GM21529 (cell line): ENCODE measurements around the gene ACAA1.
"Not testable (repeated sequence)": the region's sequence is repeated elsewhere in the genome, so short reads cannot be mapped to it uniquely, and the experiment has no call there.

Source experiments
- ATAC-seq: cut with Tn5 transposase; IDR thresholded peaks from one replicate; pipeline ENCODE4 v1.9.1; 2021; ENCODE audit not compliant: unreplicated experiment

ACAA1 gene

GRCh38 chr3:38107911-38108648 lies 28.8 kb downstream of the ACAA1 start:
- no peak for ATAC-seq

GRCh38 chr3:38105525-38105924 lies 31.4 kb downstream of the ACAA1 start:
- no peak for ATAC-seq

GRCh38 chr3:38102444-38102814 lies 34.5 kb downstream of the ACAA1 start:
- no peak for ATAC-seq

GRCh38 chr3:38101811-38102443 lies 35.0 kb downstream of the ACAA1 start:
- no peak for ATAC-seq

- no peak for ATAC-seq
Observed at GRCh38 chr3:38100498-38100897, 36.4 kb downstream of the ACAA1 start.

GRCh38 chr3:38099518-38099917 lies 37.4 kb downstream of the ACAA1 start:
- no peak for ATAC-seq

GRCh38 chr3:38098376-38098723 lies 38.6 kb downstream of the ACAA1 start:
- no peak for ATAC-seq

DNA sequence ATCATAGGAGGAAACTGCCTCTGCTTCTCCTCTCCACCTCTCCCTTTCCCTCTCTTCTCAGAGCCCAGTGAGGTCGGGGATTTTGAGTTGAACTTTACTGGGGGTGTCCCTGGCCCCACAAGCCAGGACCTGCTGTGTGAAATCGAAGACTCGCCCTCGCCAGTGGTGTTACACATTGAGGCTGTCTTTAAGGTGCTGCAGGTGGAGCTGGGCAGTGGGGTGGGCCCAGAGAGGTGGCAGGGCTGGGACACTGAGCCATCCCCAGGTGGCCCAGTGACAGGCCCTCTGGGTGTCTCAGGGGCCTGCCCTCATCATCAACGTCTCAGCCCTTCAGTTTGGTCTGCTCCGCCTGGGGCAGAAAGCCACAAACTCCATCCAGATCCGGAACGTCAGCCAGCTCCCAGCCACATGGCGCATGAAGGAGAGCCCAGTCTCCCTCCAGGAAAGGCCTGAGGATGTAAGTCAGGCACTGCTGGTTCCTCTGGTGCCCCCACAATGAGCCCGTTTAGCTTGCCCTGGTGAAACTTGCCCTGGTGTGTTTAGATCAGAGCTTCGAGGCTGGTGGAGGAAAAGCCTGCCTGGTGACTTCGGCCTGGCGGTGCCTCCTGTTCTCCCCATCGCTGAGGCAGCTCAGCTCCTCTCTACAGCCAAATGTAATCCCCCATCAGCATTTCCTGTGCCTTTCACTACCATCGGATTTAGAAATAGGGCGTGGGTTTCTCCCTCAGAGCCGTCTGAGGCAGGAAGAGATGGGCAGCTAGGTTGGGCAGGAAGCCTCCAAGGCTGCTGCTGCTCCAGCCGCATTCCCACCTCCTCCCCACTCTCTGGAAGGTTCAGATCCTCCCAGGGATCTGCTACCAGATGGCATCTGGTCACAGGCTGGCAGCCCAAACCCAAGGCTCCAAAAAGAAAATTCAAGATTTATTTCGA lies 39.2 kb downstream of the ACAA1 start:
- no peak for ATAC-seq

DNA sequence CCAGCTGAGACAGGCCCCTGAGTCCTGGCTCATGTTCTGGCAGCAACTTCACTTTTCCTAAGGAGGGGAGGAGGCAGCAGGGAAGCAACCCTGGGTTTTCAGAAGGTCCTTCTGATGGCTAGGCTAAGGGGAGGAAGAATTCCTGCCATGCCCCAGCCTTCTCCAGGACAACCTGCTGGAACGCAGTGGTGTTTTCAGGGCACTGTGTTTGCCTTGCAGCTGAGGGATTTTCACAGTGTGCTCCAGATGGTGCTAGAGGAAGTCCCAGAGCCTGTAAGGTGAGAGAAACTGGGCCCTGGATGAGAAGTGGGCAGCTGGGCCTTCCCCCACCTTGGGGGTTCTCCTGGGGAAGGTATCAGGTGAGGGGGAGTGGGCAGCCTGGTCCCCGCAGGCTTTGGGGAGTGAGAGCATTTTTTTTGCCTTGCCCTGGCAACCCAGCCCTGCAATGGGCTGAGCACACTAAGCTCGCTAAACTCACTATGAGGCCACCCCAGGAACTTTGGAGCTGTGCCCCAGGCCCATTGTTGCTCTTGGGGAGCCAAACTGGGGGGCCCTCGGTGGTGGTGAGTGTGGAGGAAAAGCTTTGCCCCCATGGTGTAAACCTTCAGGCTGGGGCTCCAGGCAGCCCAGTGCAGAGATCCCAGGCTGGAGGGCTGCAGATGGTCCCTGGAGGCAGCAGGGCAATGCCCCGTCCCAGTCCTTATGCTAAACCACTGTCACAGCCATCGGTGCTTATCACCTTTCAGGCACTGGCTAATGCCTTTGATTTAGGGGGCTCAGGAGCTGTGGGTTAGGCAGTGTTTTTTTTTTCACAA lies 41.1 kb downstream of the ACAA1 start:
- ATAC-seq, result no peak

- no peak for ATAC-seq
Observed at GRCh38 chr3:38094999-38095398, 41.9 kb downstream of the ACAA1 start.

- no peak for ATAC-seq
Observed at GRCh38 chr3:38090453-38090852, 46.5 kb downstream of the ACAA1 start.

- ATAC-seq, result no peak
Observed at GRCh38 chr3:38089163-38089562, 47.8 kb downstream of the ACAA1 start.

GRCh38 chr3:38088126-38089078 lies 48.5 kb downstream of the ACAA1 start:
- no peak for ATAC-seq

- not testable (repeated sequence) for ATAC-seq
Observed at GRCh38 chr3:38087278-38087677, 49.6 kb downstream of the ACAA1 start.

DNA sequence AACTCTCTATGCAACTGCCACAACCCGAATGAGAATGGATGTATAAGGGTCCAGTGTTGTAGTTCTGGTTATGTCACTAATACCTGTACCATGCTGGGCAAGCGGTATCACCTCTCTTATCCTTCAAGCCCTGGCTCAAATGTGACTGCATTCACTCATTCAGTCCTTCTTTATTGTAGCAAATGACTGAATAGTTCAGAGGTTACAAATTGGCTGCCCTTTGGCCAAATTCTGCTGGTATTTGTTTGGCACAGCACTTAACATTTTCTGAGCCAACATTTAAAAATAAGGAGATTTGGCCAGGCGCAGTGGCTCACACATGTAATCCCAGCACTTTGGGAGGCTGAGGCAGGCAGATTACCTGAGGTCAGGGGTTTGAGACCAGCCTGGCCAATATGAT lies 50.4 kb downstream of the ACAA1 start:
- ATAC-seq, result no peak

- no peak for ATAC-seq
Observed at GRCh38 chr3:38085943-38086324, 51.0 kb downstream of the ACAA1 start.

- ATAC-seq, result no peak
Observed at GRCh38 chr3:38085311-38085942, 51.5 kb downstream of the ACAA1 start.

- no peak for ATAC-seq
Observed at GRCh38 chr3:38084334-38085310, 52.3 kb downstream of the ACAA1 start.
